GM12801 (cell line): ENCODE results near the gene KBTBD8.

Experiments
- TF ChIP-seq, protein P1 (sequence below): IDR thresholded peaks from one replicate; pipeline ENCODE4 v1.5.1; 2011; ENCODE audit warnings: control low read depth; ENCODE audit not compliant: insufficient read length; ENCODE audit errors: extremely low read depth

Gene KBTBD8

DNA sequence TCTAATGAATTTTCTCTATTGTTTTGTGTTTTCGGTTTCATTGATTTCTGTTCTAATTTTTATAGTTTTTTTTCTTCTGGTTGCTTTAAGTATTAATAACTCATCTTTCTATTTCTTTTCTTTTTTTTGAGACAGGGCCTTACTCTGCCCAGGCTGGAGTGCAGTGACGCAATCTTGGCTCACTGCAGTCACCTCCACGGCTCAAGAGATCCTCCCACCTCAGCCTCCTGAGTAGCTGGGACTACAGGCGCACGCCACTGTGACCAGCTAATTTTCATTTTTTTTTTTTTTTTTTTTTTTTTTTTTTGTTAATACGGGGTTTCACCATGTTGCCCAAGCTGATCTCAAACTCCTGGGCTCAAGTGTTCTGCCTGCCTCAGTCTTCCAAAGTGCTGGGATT is 14.5 kb downstream of the KBTBD8 start:
- TF ChIP-seq, protein P1, sequence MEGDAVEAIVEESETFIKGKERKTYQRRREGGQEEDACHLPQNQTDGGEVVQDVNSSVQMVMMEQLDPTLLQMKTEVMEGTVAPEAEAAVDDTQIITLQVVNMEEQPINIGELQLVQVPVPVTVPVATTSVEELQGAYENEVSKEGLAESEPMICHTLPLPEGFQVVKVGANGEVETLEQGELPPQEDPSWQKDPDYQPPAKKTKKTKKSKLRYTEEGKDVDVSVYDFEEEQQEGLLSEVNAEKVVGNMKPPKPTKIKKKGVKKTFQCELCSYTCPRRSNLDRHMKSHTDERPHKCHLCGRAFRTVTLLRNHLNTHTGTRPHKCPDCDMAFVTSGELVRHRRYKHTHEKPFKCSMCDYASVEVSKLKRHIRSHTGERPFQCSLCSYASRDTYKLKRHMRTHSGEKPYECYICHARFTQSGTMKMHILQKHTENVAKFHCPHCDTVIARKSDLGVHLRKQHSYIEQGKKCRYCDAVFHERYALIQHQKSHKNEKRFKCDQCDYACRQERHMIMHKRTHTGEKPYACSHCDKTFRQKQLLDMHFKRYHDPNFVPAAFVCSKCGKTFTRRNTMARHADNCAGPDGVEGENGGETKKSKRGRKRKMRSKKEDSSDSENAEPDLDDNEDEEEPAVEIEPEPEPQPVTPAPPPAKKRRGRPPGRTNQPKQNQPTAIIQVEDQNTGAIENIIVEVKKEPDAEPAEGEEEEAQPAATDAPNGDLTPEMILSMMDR, result no peak

DNA sequence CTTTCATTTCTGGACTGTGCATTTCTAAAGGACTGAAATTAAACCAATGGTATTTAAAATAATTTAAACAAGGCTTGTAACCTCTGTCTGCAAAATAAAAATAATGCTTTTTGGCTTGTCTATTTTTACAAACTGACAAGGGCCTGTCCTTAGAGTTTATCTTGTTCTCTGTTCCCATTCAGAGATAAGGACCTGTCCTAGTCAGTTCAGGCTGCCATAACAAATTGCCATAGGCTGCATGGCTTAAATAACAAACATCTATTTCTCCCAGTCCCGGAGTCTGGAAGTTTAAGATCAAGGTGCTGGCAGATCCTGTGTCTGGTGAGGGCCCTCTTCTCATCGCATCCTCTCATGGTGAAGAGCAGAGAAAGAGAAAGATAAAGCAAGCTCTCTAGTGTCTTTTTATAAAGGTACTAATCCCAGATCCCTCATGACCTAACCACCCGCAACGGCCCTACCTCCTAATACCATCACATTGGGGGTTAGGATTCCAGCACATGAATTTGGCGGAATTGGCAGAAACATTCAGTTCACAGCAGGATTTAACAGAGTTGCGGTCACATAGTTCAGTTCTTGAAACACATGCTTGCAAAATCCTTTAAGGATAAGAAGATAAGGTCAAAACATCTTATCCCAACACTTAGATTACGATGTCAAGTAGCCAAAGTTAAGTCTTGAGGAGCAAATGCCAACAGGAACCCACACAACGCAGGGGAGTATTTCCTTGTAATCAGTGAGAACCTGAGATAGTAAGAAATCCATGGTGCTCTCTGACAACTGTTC is 17.8 kb downstream of the KBTBD8 start:
- TF ChIP-seq, protein P1, result no peak

DNA sequence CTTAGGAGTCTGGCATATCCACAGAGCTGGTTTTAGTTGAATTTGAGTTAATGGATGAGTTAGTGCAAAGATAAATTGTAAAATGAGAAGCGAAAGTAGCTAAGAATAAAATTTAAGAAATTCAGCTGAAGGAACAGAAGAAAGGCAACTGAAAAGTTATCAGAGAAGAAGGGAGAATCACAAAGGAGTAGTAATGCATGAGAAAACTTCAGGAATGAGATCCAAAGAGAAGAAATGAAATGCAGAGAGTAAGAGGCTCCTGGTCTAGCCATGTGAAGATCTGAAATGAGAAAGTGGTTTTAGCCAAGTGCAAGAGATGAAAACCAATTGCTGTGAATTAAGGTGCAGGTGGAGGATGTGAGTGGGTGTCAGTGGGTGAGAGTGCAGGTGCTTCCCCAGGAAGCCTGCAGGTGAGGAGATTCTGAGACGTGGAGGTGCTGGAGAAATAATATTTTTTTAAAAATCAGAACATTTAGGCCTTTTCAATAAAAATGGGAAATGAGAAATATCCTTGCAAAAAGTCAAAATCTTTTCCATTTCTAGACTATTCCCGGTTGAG is 18.5 kb downstream of the KBTBD8 start:
- TF ChIP-seq, protein P1, result no peak

DNA sequence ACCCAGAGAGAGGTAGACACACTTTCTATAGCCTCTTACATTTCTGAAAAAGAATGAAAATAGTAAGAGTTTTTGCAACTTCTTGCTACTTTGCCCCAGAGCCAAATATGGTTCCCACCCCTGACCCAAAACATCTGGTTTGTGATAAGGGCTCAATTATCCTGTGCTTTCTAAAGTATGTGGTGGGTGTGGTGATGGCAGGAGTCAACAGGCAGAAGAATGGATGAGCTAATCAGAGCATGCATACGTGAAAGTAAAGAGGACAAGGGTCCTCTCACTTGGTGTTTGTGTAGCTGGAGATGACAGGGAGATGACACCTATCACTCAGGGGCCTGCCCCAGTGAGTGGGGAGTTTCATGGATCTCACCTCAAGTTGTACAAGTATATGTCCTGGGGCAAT is 19.1 kb downstream of the KBTBD8 start:
- TF ChIP-seq, protein P1, result no peak

DNA sequence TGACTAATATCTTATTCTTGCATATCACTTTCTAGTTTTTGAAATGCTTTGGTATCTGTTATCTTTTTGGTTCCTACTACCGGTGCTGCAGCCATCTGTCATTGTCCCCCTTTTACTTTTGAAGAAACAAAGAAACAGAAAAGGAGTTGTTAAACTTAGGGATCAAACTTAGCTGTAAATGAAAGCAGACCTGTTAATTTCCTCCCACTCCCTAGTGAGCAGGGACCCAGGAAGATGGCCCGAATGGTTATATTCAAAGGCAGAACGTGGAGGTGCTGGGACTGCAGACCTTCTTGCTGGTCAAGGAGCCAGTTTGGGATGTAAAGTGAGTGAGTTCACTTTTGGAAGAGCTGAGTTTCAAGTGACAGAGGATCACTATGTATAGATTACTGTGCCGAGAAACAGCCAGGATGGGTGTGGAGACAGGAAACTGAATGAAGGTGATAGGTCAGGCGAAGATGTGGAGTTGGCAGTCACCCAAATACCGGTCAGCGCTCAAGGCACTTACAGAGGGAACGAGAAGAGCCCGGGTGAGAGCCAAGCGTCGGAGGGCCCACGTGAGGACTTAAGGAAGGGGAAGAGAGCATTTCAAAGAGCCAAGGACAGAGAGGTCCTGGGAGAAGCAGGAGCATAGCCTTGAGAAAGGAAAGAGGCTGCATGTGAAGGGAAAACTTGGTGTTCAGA is 20.1 kb downstream of the KBTBD8 start:
- TF ChIP-seq, protein P1, result no peak

DNA sequence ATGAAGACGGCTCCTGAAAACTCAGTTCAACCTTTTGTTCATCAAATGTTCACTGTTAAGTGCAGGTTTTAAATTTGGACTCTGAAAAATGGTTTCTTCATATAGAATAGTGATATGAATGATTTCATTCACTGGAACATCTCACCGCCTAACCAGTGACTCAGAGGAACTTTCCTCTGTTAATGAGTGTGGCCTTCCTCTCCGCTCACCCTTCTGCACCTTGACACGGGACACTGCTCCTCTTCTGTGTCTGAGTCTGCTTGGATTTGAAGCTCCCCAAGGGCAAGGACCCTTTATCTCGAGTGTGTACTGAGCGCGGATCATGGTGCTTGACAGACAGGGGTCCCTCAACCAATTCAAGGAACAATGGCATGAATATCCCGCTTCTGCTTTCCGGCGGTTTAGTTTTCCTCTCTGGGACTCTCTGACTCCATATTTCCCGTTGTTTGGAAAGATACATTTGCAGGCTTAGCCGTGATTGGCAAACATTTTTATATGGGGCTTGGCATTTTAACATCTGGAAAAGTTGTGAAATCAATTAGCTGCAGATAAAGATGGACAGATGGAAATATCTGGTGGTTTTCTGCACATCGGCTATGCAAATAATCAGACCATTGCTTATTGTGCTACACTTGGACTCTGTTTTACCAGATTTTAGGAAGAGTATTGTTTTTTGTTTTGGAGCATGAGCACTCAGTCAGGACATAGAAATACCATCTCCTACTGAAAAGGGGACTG is 20.9 kb downstream of the KBTBD8 start:
- TF ChIP-seq, protein P1, result no peak

DNA sequence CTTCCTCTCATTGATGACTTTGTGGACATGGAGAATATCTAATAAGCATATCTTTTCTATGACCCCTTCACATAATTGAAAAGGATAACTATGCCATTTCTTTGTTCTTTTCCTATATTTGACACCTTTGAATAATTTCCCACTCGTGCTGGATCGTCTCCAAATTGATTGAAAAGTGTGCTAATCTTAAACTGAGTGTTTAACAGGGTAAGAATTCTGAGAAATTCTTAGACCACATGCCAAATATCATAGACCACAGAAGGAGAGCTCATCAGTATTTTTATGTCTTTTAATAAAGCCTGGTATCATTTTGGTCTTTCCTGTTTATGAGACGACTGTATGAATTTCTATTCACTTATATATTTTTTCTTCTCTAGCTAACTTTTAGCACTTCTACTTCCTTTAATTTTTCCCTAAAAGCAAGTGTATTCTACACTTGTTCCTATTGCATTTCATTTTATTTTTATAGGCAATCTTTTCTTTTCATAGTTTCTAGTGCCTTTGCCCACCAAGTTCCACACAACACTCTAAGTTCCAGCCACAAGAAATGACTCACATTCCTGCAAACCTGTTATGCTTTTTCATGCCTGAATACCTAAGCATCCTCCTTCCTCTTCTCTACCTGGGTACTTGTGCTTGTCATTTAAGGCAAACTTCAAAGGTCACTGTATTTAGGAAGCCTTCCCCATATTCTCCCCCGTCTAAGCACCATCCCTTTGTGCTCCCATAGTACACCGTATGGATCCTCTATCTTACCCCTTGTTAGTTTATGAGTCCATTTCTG is 30.1 kb downstream of the KBTBD8 start:
- TF ChIP-seq, protein P1, result no peak
